HEK293 (cell line): ENCODE measurements around the gene PPP1R2B.

Experiments used
- MYNN ChIP-seq: fragments of 450-650 bp; formaldehyde crosslinking; IDR thresholded peaks from 2 replicates; pipeline ENCODE4 v1.5.1; 2016; ENCODE audit warnings: missing biosample characterization, missing genetic modification characterization, borderline replicate concordance
- PRDM1 ChIP-seq: fragments of 450-650 bp; formaldehyde crosslinking; IDR thresholded peaks from 2 replicates; pipeline ENCODE4; 2016; ENCODE audit warnings: missing biosample characterization, missing genetic modification characterization
- ZFP37 ChIP-seq: fragments of 450-650 bp; formaldehyde crosslinking; IDR thresholded peaks from 2 replicates; pipeline ENCODE4 v1.5.1; 2016; ENCODE audit warnings: missing biosample characterization, missing genetic modification characterization
- ZNF274 ChIP-seq, 2 experiments: fragments of 200-500 bp in 1 of 2; fragments of 450-650 bp in 1 of 2; sonication (Bioruptor generic) in 1 of 2; formaldehyde crosslinking in 1 of 2; IDR thresholded peaks; 2 replicates each; pipeline versions ENCODE4 v1.5.1 to v1.6.1; 2014 to 2016; ENCODE audit warnings: borderline replicate concordance in 1 of 2, inconsistent platforms in 1 of 2, low read length in 1 of 2, missing biosample characterization in 1 of 2, missing genetic modification characterization in 1 of 2
- ZNF341 ChIP-seq: fragments of 450-650 bp; formaldehyde crosslinking; IDR thresholded peaks from 2 replicates; pipeline ENCODE4; 2016; ENCODE audit warnings: low read depth, missing biosample characterization, missing genetic modification characterization
- ZNF391 ChIP-seq: fragments of 450-650 bp; formaldehyde crosslinking; IDR thresholded peaks from 2 replicates; pipeline ENCODE4 v1.5.1; 2016; ENCODE audit warnings: low read depth, missing biosample characterization, missing genetic modification characterization, borderline replicate concordance
- ZNF501 ChIP-seq: fragments of 450-650 bp; formaldehyde crosslinking; IDR thresholded peaks from 2 replicates; pipeline ENCODE4 v1.5.1; 2016; ENCODE audit warnings: missing biosample characterization, missing genetic modification characterization
- ZNF560 ChIP-seq: fragments of 450-650 bp; formaldehyde crosslinking; IDR thresholded peaks from 2 replicates; pipeline ENCODE4 v1.5.1; 2017; ENCODE audit warnings: missing biosample characterization, missing genetic modification characterization, borderline replicate concordance
- ZNF585B ChIP-seq: fragments of 450-650 bp; formaldehyde crosslinking; IDR thresholded peaks from 2 replicates; pipeline ENCODE4 v1.5.1; 2016; ENCODE audit warnings: missing biosample characterization, missing genetic modification characterization
- TF ChIP-seq, protein P1 (sequence below): fragments of 450-650 bp; IDR thresholded peaks from 2 replicates; pipeline ENCODE4 v1.5.1; 2018; ENCODE audit warnings: missing biosample characterization, mild to moderate bottlenecking, missing genetic modification characterization

Gene PPP1R2B

DNA sequence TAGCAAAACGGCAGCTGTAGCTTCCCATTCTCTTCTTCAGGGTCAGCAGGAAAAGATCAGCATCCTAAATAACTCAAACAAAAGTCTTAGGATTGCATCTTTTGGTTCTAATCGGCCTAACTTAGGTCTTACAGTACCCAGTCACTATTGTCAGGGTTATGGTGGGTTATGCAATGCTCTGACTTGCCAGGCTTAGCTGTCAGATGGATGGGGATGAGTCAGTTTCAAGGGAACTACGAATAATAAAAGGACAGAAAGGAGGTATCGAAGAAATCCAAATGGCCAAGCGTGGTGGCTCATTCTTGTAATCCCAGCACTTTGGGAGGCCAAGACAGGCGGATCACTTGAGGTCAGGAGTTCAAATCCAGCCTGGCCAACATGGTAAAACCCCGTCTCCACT lies 46.5 kb downstream of the PPP1R2B start (continued):
- TF ChIP-seq, protein P1, sequence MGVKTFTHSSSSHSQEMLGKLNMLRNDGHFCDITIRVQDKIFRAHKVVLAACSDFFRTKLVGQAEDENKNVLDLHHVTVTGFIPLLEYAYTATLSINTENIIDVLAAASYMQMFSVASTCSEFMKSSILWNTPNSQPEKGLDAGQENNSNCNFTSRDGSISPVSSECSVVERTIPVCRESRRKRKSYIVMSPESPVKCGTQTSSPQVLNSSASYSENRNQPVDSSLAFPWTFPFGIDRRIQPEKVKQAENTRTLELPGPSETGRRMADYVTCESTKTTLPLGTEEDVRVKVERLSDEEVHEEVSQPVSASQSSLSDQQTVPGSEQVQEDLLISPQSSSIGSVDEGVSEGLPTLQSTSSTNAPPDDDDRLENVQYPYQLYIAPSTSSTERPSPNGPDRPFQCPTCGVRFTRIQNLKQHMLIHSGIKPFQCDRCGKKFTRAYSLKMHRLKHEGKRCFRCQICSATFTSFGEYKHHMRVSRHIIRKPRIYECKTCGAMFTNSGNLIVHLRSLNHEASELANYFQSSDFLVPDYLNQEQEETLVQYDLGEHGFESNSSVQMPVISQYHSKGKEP (tag by site-specific recombination) = no peak
- no peak for TF ChIP-seq ZNF274 (IDR thresholded peaks at IDR 0.05; ENCODE audit: low read length)
- no peak for TF ChIP-seq ZNF274 (tag by site-specific recombination; IDR thresholded peaks at IDR 0.05; ENCODE audit: borderline replicate concordance)
- TF ChIP-seq ZFP37 = no peak
- TF ChIP-seq ZNF585B (tag by site-specific recombination) = no peak
- TF ChIP-seq MYNN (tag by site-specific recombination) = no peak
- no peak for TF ChIP-seq ZNF560 (tag by site-specific recombination)
- no peak for TF ChIP-seq PRDM1 (tag by site-specific recombination)
- TF ChIP-seq ZNF501 = no peak
- no peak for TF ChIP-seq ZNF341
- TF ChIP-seq ZNF391 (tag by site-specific recombination) = no peak
